HG02852 (cell line): Measurements from ENCODE around the gene KIF26B.

Experiments
- ATAC-seq: cut with Tn5 transposase; IDR thresholded peaks from one replicate; pipeline ENCODE4 v1.9.1; 2021; ENCODE audit warnings: mild to moderate bottlenecking, moderate library complexity; ENCODE audit not compliant: unreplicated experiment

The KIF26B gene

DNA sequence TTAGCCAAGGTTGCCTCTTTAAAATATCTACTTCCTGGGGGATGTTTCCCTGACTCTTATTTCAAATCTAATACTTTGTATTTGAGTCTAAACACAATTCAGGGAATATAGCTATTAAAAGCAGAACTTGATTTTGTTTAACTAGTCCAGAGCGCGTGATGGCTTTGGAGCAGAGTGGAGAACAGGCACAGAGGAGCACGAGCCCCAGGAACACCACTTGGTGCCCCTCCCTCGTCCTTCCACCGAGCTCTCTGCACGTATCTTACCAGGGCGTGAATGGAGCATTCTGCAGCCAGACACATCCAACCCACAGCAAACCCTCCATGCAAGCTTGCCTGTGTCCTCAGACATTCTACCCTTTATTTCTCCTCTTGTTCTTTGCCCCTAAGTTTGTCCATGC, 14.1 kb downstream of the KIF26B start:
- no peak for ATAC-seq

DNA sequence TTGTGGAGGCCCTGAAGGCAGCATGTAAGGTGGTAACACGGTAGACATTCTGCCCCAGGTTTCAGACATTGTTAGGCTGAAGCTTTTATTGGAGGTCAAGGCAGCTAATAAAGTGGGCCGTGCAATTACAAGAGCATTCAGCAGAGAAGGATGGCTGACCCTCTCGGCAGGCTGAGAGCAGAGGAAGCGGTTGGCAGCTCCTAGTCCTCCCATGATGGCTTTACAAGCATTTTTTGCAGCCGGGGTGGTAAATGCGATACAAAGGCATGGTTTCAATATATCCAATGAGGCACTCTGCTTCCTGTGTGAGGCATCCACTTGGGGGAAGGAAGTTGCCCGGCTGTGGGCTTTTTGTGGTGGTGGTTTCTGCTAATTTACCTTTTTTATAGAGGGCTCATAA, 14.6 kb downstream of the KIF26B start:
- ATAC-seq, result no peak

DNA sequence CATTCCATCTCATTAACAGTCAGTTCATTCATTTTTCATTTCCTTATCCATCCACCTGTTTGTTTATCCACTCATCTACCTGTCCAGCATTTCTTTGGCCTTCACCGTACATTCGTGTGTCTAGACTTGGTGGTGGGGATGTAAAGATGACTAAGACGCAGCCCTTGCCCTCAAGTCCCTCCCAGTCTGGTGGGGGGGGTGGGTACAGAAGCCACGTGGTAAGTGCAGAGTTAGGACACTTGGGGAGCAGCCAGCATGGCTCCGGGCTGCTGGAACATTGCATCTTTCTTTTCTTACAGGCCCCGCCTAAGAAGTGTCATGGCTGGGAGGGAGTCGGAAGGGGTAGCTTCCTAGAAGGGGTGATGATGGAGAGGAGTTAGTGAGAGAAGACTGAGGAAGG, 17.2 kb downstream of the KIF26B start:
- no peak for ATAC-seq

DNA sequence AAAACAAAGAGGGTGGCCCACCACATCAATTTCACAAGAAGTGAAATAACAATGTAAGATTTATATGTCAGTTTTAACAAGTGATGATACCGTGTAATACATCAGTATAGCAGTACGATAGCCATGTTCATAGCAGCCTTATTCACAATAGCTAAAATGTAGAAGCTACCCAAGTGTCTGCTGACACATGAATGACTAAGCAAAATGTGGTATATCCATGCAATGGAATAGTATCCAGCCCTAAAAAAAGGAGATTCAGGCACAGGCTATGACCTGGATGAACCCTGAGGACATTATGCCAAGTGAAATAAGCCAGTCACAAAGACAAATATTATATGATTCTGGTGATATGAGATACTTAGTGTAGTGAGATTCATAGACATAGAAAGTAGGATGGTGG, 18.0 kb downstream of the KIF26B start:
- no peak for ATAC-seq

DNA sequence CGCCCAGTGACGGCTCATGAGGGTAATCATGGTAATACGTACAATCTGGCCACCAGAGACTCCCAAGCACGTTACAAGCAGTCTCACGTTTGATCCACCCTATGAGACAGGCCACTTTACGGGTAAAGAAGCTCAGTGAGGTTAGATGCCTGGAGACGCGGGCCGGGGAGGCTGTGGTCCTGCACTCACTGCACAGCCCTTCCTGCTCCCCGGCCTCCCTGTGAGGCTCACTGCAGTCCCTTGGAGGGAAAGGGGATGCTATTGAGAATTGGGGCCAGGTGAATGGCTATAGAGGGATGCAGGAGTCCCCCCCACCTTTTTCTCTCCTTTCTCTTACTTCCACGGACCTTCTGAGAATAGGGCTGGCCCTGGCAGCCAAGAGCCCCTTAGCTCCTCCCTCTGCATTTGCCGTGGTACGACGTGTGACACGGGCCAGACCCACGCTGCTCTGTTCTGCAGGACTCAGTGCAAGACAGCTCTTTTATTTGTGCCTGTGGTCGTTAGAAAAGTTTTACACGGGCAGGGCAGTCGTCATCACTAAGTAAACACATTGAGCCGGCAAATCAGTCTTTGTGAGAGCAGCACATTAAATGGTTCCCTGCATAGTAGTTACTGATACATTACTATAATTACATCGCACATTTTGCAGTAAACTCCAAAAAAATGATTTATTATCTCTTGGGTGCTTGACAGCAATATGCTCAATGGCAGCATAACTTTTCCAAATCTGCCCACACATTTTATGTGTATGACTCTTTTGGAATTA, 18.8 kb downstream of the KIF26B start:
- no peak for ATAC-seq

DNA sequence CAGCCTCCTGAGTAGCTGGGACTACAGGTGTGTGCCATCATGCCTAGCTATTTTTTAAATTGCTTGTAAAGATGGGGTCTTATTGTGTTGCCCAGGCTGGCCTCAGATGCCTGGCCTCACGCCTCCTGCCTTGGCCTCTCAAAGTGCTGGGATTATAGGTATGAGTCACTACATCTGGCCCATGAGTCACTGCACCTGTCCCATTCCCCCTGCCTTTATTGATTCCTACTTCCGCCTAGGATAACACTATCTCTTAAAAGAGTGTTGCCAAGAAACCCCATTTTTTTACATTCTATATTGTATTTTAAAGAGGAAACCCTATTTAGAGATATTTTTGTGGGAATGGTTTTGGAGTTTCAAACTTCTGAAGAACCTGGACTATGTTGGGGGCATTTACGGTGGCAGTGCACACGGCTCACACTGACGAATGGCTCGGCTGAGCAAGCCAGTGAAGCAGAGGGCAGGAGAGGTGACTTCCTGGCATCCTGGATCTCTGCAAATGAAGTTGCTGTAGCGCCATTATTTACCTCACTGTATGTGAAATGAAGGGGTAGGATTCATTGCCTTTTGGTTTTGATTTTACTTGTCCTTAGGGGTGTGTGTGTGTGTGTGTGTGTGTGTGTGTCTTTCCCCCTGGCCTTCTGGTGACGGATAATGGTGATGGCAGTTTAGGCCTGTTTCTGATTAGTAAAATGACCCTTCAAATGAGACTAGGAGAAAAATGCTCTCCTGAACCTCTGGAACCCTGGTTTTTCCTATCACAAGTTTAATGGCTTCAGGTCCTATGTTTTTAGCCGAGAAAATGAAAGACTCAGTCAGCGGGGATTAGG, 22.5 kb downstream of the KIF26B start:
- ATAC-seq, result no peak

DNA sequence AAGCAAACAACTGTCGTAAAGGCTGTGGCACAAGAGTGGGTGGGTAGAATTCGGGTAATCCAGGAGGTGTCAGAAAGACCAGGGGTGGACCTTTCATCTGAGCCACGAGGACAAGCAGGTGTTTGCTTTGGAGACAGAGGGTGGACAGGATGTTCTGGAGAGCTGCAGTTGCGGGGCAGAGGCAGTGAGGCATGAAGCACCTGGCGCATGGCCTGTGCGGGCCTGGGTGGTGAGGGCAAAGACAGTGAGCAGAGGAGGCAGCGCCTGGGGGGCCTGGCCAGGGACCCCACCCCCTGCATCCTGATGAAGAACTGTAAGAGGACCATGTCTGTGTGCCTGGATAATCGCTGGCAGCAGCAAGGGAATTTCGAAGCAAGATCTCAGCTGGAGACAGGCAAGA, 24.9 kb downstream of the KIF26B start:
- no peak for ATAC-seq

DNA sequence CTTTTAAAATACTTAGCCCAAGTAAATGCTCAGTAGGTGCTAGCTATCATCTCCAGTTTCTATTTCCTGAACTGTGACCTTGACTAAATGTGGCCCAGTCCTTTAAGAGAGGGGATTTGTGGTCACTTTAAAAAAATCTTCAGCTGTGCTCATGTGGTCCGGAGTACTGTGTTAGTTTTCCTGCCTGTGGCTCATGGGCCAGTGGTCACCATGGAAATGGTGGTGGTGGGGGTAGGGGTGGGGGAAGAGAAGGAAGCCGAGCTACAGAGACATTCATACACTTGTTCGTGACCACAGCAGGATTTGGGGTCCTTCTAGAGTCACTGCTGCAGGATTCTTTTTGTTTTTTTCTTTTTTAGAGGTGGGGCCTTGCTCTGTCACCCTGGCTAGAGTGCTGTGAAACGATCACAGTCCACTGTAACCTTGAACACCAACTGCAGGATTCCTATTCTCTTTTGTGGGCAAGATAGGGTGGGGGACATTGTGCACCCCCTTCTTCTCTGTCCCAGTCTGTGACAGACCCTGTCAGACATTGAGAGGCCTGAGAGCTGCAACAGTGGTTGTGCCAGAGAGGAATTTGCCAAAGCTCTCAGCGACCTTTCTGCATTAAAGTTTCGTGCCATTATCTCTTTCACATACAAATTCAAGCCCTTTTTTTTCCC, 25.8 kb downstream of the KIF26B start:
- ATAC-seq, result no peak

DNA sequence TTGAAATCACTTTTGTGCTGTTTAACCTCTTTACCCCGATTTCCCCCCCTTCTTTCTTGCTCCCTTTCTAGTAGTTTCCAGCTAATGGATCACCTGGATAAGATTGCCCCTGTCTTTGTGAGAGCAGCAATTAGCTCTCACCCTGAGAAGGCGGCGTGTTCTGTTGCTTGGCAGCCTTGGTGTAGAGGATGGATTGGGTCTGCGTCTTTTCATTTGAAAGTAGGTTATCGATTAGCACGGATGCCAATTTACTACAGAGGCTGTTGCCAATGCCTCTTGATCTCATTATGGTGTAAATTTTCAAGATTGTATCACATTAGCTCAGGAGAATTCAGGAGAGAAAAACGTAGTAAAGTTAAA, 26.4 kb downstream of the KIF26B start:
- no peak for ATAC-seq

DNA sequence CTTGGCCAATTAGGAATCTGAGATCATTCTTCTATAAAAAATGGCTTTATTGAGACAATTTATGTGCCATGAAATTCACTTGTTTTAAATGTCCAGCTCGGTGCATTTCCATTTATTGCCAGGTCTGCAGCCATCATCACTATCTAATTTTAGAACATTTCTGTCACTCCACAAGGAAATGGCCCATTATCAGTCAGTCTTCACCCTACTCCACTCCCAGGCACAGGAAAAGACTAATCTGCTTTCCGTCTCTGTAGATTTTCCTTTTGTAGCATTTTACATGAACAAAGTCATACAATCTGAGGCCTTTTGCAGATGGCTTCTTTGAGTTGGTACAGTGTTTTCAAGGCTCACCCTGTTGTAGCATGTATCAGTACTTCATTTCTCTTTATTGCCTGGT, 27.2 kb downstream of the KIF26B start:
- no peak for ATAC-seq

DNA sequence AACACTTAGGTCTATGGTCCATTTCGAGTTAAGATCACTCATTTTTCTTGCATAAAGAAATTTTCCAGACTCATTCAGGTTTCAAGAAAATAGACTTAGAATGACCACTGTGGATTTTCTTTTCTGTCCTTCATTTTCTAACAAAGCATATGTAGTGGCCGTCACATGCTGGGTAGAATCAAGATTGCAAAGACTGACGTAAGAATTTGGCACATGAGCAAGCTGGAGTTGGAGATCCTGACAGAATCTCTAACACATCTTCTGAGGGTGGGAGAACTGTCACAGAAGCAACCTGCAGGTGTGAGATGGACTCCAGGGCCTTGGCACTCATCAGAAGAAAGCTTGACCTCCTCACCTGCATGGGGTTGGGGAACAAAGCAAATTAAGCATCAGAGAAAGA, 28.6 kb downstream of the KIF26B start:
- ATAC-seq, result no peak

DNA sequence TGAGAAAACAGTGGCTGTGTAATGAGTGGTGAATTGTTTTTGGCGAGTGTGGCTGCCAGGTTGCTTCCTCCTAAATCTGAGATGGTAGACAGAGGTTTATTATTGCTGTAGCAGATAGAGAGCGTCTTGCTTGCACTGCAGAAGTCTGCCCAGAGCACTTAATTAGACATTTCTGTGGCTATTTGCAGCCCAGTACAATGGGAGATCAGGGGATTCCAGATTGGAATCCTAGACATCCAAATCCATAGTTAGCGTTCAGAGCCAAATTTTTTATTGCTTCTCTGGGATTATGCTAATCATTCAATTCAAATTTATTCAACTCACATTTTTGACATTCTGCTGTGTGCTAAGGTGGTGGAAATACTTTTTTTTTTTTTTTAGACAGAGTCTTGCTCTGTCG, 30.0 kb downstream of the KIF26B start:
- ATAC-seq, result no peak

DNA sequence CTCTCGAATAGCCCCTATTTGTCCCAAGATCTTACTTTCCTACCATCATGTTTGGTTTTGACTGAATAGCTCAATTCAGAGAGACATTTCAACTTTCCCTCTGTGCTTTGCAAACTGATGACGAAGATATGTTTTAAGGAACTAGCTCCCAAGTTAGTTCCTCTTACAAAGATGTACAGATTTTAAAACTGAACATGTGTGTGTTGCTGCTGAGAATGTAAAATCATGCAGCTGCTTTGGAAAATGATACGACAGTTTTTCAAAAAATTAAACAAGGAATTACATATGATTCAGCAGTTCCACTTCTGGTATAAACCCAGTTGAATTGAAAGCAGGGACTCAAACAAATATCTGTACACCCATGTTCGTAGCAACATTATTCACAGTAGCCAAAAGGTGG, 33.6 kb downstream of the KIF26B start:
- no peak for ATAC-seq

DNA sequence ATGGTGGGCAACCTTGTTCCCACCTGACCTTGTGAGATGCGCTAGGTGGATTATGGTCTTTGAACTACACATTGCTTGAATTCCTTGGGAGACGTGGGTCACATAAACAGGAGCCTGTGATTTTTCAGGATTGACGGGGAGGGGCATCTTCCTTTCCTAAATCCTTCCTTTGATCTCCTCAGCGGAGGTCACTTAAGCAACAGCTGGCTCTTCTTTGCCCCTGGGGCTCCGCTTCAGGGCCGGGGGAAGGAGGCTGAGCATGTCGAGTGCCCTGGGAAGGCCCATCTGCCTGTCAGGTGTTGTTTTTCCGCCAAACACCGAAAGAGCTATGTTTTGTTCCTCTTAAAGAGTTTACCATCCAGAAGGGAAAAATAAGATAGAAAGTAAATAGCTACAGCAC, 40.6 kb downstream of the KIF26B start:
- no peak for ATAC-seq

DNA sequence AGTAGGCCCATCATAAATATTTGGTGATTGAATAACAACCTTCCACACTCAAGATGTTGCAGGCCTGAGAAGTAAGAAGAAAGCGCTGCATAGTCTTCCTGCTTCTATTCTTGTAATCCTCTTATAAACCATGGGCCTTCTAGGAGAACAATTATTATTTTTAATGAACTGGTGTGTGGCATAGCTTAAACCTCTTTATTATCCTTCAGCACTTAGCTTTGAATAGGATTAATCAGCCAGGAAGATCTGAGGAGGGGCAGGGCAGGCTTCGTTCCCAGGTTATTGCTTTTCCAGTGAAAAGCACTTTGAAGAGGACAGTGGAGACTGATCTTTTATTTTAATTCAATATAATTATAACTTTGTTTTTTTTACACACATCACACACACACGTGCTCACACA, 42.3 kb downstream of the KIF26B start:
- no peak for ATAC-seq

DNA sequence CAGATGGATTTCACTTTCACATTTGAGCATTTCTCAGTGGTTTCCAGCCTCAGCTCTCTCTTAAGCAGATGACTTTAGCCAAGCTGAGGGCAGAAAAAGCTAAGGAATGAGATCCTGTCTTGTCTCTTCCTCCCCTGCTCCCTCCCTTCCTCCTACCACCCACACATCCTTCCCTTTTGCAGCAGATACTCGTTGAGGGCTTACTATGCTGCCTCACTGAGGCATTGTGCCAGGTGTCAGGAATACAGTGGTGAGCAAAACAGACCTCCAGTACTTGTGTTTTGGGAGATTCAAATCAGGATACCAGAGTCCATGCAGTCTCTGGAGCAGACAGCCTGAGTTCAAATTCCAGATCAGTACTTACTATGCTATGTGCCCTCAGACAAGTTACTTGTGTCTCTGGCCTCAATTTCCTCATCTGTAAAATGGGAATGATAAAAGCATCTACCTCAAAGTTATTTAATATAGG, 43.2 kb downstream of the KIF26B start:
- ATAC-seq, result no peak

DNA sequence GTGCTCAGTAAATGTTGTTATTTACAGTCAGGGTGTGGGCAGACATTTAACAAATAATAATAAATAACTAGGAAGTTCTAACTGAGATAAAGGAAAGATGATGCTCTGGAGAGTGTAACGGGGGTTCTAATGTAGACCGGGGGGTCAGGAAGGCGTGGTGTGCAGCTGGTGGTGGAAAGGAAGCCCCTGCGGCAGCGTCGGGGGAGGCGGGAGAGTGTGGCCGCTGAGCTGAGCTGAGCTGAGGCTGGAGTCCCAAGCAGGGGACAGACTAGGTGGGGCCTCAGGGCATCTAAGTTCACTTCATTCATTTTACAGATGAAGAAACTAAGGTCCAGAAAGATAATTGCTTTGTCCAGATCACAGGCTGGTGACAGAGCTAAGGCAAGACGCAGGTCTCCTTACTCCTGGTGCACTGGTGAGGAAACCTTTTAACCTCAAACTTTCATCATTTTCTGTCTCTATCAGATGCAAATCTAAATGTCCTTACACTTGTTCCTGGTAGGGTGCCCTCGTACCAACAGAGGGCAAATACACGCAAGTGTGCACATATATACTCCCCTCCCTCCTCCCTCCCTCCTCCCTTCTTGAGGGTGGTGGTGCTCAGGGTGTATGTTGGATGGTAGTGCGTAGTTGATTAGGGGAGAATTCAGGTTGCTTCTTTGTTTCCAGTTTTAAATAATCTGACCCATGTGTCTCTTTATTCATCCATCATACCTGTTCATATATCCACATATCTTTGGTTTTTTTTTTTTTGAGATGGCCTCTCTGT, 44.1 kb downstream of the KIF26B start:
- ATAC-seq, result no peak

DNA sequence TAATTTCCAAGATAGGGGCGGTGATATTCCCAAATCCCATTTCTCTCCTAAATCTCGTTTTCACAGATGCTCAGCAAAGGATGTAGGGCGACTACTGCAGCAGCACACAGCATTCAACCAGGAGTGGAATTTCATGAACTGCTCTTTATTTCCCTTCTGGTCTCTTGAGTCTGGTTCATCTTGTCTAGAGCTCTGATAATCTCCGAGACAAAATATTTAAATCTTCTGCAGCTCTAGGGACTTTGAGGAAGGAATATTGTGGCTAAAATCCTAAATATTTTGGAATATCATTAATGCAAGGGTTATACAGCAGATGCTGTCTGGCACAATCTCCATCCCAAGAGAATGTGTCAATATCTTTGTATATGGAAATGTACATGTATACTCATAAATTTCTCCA, 45.4 kb downstream of the KIF26B start:
- no peak for ATAC-seq

DNA sequence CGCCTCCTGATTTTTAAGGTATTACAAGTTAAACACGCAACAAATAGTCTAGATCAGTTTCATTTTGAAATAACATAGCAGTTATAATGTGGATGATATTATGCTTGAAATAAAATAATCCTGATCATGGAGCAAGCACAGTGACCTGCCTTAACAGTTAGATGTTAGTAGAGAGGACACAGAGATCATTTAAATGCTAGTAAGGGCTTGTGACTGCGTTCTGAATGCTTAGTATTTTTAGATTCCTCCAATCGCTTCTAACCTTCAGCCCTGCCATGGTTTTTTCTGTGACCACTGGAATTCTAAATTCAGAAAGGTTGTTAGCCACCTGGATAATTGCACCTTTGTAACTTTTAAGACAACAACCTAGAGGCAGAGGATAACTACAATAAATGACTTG, 46.4 kb downstream of the KIF26B start:
- ATAC-seq, result no peak

DNA sequence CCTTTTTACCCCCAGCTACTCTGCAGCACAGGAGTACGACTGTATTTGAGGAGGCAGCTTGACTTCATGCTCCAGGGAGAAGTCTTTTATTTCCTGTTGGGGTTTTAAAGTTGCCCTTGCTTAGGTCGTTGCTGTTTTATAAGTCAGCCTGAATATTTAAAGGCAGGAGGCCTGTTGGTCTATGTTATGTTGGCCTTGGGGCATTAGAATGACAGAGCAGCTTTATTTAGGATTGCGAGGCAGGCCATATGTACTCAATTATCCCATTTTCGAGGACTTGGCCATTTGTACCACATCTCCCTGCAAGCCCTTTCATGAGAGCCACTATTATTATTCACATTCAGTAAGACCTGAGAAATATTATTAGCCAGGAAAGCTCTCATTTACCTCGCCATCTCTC, 47.0 kb downstream of the KIF26B start:
- ATAC-seq, result no peak

DNA sequence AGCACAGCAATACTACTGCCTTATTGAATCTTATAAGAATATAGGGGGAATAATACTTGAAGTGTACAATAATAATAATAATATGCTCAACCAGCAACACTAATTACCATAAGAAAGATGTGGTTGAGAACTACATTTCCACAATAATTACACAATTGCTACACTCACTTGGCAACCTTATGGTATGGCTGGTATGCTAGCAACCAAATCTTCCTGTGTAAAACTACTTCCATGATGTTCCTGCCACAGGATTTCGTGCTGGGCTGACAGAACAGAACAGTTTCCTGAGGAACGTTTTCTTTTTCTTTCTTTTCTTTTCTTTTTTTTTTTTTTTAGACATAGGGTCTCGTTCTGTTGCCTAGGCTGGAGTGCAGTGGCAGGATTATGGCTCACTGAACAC, 50.6 kb downstream of the KIF26B start:
- no peak for ATAC-seq
